Measurements from ENCODE around the gene EFCAB6.
"Not testable (repeated sequence)": the region's sequence is repeated elsewhere in the genome, so short reads cannot be mapped to it uniquely, and the experiment has no call there.

EFCAB6 gene

GRCh38 chr22:43689356-43689755, 122.7 kb downstream of the EFCAB6 start:
- DNase-seq: no peak

GRCh38 chr22:43682851-43683250, 129.3 kb downstream of the EFCAB6 start:
- no peak for DNase-seq

- no peak for DNase-seq
These were observed 130.3 kb downstream of the EFCAB6 start for GRCh38 chr22:43681731-43682360.

- no peak for DNase-seq
These were observed 141.6 kb downstream of the EFCAB6 start for GRCh38 chr22:43670513-43670912.

GRCh38 chr22:43669190-43669589, 142.9 kb downstream of the EFCAB6 start:
- no peak for DNase-seq

- DNase-seq: no peak
These were observed 144.4 kb downstream of the EFCAB6 start for GRCh38 chr22:43667656-43668055.

- DNase-seq: no peak
These were observed 145.6 kb downstream of the EFCAB6 start for GRCh38 chr22:43666457-43666856.

- no peak for DNase-seq
These were observed 153.3 kb downstream of the EFCAB6 start for GRCh38 chr22:43658823-43659222.

GRCh38 chr22:43656581-43656980, 155.5 kb downstream of the EFCAB6 start:
- not testable (repeated sequence) for DNase-seq

GRCh38 chr22:43654271-43654670, 157.8 kb downstream of the EFCAB6 start:
- no peak for DNase-seq

- DNase-seq: no peak
These were observed 159.3 kb downstream of the EFCAB6 start for GRCh38 chr22:43652845-43653244.

- no peak for DNase-seq
These were observed 168.7 kb downstream of the EFCAB6 start for GRCh38 chr22:43643387-43643786.

- DNase-seq: no peak
These were observed 169.5 kb downstream of the EFCAB6 start for GRCh38 chr22:43642319-43643206.

GRCh38 chr22:43639228-43639948, 172.7 kb downstream of the EFCAB6 start:
- DNase-seq: no peak

- no peak for DNase-seq
These were observed 174.5 kb downstream of the EFCAB6 start for GRCh38 chr22:43637275-43638260.

GRCh38 chr22:43636086-43636485, 176.0 kb downstream of the EFCAB6 start:
- DNase-seq: no peak

GRCh38 chr22:43635101-43635500, 177.0 kb downstream of the EFCAB6 start:
- no peak for DNase-seq

GRCh38 chr22:43634316-43634715, 177.8 kb downstream of the EFCAB6 start:
- DNase-seq: no peak

- no peak for DNase-seq
These were observed 178.3 kb downstream of the EFCAB6 start for GRCh38 chr22:43633631-43634285.

GRCh38 chr22:43631846-43632245, 180.3 kb downstream of the EFCAB6 start:
- DNase-seq: no peak

GRCh38 chr22:43631201-43631600, 180.9 kb downstream of the EFCAB6 start:
- no peak for DNase-seq

- DNase-seq: no peak
These were observed 181.7 kb downstream of the EFCAB6 start for GRCh38 chr22:43630451-43630850.

All from NCI-H446 treated with DMSO at 0.1 percent for 48 hours (cell line).